Measurements from ENCODE around the gene NGEF.

- TF ChIP-seq POLR2AphosphoS5 (IDR thresholded peaks at IDR 0.05; ENCODE audit: low read depth, low read length), result no peak
- no peak for TF ChIP-seq REST (IDR thresholded peaks at IDR 0.05; ENCODE audit: insufficient read depth in 1 of 2, low read depth in 2 of 2, low read length in 2 of 2)
Measured at GRCh38 chr2:232983669-232984140, 29.4 kb downstream of the NGEF start.
